Cardiac septum (tissue), 1 donor: ENCODE results near the gene EMC9. TPM values are rescaled to one million over a fixed set of nuclear protein-coding genes. Genes with fewer than 3 reads are reported as not detected.

Experiments used
- DNase-seq: peaks from one replicate; pipeline ENCODE4 v3.0.0-alpha.2; 2020; ENCODE audit warnings: low spot score
- intact Hi-C: fragments of 100-400 bp; cut with DNase I; formaldehyde crosslinking; loops from one replicate; pipeline ENCODE4 v1.14.0; 2022
- total RNA-seq: library from RNA; stranded (reverse); fragmentation: NEBNext Ultra II Directional; extraction: Animal tissue kit (Norgen Biotek cat#: 25700); gene quantifications from one replicate; pipeline ENCODE4 v1.2.1, GENCODE V29; 2021
- donor health status: DM: no; HTN: no; CAD: no.

The EMC9 gene
- total RNA-seq, 1 donor from 2014 or later, result 14.6 TPM

DNA sequence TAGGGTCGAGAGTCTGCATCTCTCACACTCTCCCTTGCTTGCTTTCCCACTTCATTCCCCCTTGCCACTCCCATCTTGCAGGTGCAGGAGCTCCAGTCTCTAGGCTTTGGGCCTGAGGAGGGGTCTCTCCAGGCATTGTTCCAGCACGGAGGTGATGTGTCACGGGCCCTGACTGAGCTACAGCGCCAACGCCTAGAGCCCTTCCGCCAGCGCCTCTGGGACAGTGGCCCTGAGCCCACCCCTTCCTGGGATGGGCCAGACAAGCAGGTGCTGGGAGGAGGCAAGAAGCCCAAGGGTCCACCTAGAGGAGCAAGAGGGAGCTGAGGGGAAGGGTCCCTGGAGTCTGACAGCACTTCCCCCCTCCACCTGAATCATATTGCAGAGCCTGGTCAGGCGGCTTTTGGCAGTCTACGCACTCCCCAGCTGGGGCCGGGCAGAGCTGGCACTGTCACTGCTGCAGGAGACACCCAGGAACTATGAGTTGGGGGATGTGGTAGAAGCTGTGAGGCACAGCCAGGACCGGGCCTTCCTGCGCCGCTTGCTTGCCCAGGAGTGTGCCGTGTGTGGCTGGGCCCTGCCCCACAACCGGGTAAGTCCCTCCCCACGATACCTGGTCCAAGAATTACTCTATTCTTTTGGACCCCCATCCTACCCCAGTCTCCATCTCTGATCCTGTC, 10.2 kb upstream of the EMC9 start:
- no peak for DNase-seq
- intact Hi-C loops, result no loop called here

DNA sequence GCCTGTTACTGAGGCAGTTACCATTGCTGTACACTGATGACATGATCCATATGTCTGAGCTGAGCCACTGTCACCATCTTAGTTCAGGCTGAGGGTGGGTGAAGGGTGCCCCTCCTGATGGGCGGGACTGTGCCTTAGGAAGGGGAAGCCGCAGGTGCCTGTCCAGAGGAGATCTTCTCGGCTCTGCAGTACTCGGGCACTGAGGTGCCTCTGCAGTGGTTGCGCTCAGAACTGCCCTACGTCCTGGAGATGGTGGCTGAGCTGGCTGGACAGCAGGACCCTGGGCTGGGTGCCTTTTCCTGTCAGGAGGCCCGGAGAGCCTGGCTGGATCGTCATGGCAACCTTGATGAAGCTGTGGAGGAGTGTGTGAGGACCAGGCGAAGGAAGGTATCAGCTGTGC, 9.6 kb upstream of the EMC9 start:
- intact Hi-C loops, result no loop called here

DNA sequence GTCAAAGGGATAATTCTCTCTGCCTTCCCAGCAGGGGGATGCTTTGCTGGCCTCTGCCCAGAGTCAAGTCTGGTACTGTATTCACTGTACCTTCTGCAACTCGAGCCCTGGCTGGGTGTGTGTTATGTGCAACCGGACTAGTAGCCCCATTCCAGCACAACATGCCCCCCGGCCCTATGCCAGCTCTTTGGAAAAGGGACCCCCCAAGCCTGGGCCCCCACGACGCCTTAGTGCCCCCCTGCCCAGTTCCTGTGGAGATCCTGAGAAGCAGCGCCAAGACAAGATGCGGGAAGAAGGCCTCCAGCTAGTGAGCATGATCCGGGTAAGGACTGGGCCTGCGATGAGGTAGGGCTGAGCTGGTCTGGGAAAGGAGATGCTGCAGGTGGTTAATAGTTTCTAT, 9.2 kb upstream of the EMC9 start:
- intact Hi-C loops, result no loop called here
- no peak for DNase-seq

More for the DNA sequence above, 9.6 kb upstream of the EMC9 start:
- no peak for DNase-seq

DNA sequence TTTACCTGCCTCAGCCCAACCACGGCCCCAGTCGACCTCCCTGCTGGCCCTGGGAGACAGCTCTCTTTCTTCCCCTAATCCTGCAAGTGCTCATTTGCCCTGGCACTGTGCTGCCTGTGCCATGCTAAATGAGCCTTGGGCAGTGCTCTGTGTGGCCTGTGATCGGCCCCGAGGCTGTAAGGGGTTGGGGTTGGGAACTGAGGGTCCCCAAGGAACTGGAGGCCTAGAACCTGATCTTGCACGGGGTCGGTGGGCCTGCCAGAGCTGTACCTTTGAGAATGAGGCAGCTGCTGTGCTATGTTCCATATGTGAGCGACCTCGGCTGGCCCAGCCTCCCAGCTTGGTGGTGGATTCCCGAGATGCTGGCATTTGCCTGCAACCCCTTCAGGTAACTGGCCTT, 8.7 kb upstream of the EMC9 start:
- DNase-seq, result no peak
- intact Hi-C loops, result no loop called here

DNA sequence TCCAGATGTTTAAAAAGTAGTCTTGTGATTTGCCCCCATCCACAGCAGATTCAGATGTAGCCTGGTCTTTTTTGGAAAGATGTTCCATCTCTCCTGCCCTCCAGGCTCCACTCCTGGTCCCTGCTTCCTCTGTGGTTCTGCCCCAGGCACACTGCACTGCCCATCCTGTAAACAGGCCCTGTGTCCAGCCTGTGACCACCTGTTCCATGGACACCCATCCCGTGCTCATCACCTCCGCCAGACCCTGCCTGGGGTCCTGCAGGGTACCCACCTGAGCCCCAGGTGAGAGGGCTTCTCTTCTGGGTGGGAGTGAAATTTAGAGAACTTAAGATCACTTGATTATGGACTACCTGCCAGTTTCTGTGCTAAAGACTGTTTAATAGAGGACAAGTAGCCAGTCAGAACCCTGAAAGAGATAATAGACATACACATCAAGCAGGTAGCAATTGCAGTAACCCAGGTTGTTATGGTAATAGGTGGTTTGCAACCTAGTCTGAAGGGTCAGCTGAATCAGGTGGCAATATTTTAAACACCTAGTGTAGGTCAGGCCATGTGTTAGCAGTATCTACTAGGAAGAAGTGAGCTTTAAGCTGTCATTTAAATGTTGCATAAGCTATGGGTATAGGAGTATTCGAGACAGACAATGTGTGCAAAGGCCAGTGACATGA, 8.0 kb upstream of the EMC9 start:
- intact Hi-C loops, result no loop called here

DNA sequence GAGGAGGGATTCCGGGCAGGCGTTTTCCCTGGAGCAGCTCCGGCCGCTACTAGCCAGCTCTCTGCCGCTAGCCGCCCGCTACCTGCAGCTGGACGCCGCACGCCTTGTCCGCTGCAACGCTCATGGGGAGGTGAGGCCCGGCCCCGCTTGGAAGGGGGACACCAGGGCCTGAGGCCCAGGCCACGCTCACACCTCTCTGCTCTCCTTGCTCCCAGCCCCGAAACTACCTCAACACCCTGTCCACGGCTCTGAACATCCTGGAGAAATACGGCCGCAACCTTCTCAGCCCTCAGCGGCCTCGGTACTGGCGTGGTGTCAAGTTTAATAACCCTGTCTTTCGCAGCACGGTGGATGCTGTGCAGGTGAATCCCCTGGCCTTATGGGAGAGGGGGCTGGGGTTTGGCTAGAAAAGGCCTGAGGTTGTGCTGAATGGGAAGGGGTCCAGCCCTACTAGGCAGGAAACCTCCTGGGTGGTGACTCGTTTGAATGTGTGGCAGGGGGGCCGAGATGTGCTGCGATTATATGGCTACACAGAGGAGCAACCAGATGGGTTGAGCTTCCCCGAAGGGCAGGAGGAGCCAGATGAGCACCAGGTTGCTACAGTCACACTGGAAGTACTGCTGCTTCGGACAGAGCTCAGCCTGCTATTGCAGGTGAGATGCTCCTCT, 6.5 kb upstream of the EMC9 start:
- no peak for DNase-seq
- intact Hi-C loops, result no loop called here

More for the DNA sequence above, 8.0 kb upstream of the EMC9 start:
- DNase-seq, result no peak

DNA sequence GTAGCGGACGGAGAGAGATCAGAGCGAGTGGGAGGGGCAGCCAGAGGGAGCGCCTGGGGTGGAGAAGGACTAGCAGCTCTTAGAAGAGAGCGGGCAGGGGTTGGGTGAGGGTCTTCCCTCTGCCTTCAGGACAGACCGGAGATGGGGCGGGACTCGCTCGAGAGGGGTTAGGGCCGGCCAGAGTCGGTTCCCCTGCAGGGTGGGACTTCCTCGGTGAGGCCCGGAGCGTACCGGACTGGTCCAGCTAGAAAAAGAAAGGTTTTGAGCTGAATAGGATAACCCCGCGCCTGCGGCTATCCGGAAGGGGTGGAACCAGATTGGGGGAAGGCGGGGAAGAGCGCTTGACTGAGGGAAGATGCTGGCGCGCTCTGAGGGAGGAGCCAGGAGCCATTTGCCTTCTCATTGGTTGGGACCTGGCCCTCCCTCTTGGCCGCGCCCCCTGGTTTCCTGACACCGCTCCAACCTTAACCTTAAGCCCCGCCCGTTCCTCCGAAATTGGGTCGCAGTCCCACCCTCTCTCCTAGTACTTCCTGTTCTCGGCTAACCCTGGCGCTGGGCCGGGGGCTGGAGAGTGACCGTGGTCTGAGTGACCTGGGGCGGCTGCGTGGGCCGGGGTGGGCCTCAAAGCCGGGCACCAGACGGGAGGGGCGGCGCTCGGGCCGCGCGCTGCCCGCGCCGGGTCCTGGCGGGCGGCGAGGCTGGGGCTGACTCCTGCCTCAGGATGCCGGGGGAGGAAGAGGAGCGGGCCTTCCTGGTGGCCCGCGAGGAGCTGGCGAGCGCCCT, 5.8 kb upstream of the EMC9 start, which contains the start of gene RNF31:
RNF31 (plus strand) TSS at position 521 of the 783 bp plus-strand sequence; CDS start at position 722, 201 bp downstream.
- DNase-seq, result peak; percentile 99
- intact Hi-C loops, result no loop called here

DNA sequence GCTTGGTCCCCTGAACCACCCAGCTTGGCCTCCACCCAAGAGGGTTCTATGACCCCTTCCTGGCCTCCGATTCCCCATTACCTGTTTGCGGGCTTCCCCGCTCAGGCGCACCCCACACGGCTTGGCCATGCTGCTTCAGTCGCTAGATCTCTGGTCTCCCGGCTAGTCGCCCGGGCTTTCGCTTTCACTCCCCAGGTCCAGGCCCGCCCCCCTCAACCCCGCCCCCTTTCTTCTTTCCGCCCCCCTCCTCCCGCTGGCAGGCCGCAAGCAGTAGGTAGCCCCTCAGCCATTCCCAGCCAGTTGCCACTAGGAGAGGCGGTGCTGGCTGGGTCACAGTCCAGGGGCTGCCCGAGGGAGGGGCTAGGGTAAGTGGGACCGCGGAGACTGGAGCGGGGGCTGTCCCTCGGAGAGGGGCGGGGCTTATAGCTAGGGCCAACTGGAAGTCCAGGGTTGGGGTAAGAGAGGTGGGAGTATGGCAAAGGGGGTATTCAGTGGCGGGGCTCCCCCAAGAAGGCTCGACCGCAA, 5.1 kb upstream of the EMC9 start, which contains the start of gene PSME2:
PSME2 (minus strand) TSS at position 158 of the 525 bp plus-strand sequence; CDS start at position 129, 29 bp downstream.
- intact Hi-C loops, result no loop called here

DNA sequence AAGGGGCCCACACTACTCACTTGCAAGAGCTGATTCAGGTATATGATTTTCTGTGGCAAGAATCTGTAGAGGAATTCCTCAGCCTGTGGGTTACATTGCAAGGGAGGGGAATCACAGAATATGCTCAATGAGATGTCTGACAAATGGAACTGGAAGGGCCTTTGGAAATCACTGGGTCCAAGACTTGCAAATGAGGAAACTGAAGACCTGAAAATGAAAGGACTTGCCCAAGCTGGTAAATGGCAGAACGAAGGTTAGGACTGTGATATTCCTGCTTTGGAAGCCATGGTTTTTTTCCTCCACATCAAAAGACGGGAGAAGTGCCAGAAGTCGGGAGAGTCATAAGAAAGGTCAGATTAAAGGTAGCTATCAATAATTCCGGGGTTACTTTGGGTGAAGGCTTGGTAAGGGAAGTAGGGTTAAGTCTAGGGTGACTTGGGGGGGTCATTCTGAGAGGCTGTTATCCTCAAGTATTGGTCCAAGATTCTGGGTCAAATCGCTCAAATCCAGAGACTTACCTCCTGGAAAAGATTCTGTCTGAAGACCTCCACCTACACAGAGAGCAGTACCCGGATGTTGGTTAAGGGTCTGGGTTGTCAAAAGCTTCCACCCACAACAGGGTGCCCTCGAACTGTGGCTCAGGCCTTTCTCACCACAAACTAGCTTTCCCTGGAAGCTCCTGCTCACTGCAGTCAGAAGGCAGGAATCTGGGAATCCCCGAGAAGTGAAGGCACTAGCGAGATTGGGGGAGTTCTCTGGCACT, 4.5 kb upstream of the EMC9 start:
- DNase-seq, result no peak
- intact Hi-C loops, result no loop called here

More for the DNA sequence above, 5.1 kb upstream of the EMC9 start, which contains the start of gene PSME2:
- peak; percentile 97 for DNase-seq

DNA sequence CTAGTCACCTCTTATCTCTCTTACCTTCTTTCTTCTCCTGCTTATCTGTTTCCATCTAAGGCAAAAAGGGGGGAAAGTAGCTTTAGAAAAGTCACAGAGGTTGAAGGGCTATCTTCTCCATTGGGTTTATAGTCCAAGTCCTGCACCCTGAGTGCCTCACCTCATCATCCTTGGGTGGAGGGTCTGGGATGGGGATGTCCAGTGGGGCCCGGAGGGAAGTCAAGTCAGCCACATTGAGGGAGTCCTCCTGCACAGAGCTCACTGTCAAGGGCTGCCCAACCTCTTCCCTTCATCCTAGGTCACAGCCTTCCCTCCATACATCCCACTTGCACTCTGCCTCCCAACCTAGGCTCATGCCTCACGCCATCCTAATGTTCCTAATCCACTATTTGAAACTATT, 3.8 kb upstream of the EMC9 start:
- intact Hi-C loops, result no loop called here
- DNase-seq, result no peak

DNA sequence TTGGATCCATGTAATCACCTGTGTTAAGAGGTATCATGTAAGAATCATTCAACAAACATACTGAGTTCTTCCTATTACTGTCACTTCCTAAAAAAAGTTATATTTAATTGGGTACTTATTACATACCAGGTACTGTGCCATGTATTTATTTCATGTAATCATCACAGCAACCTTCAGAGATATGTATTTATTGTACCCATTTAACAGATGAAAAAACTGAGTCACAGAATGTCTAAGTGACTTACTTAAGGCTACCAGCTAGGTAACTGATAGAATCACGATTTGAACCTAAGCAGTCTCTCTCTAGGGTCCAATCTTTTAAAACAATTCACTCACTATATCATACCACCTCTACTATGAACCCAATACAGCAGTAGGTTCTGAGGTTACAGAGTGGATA, 3.1 kb upstream of the EMC9 start:
- intact Hi-C loops, result loop anchor here (5.0 kb wide), 1 partner anchor 53 kb away; the partner anchor contains the start of gene TM9SF1
- DNase-seq, result no peak

DNA sequence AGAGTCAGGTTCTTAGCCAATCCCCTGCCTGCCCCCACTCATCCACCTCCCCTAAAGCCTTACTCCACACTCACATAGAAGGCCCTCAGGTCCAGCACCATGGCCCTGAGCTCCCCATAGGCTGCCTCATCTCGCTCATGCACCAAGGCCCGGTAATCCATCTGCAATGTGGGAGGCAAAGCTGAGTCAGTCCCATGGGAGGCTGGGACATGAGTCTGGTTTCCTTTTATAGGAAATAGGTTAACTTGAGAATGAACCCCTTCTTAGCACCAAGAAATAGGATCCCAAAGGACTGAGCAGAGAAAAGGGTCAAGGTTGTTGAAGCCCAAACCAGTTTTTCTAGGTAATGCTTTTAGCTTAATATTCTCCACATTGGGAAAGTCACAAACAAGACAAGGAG, 2.1 kb upstream of the EMC9 start:
- intact Hi-C loops, result loop anchor here (5.0 kb wide), 1 partner anchor 54 kb away; the partner anchor contains the start of gene TM9SF1
- no peak for DNase-seq

DNA sequence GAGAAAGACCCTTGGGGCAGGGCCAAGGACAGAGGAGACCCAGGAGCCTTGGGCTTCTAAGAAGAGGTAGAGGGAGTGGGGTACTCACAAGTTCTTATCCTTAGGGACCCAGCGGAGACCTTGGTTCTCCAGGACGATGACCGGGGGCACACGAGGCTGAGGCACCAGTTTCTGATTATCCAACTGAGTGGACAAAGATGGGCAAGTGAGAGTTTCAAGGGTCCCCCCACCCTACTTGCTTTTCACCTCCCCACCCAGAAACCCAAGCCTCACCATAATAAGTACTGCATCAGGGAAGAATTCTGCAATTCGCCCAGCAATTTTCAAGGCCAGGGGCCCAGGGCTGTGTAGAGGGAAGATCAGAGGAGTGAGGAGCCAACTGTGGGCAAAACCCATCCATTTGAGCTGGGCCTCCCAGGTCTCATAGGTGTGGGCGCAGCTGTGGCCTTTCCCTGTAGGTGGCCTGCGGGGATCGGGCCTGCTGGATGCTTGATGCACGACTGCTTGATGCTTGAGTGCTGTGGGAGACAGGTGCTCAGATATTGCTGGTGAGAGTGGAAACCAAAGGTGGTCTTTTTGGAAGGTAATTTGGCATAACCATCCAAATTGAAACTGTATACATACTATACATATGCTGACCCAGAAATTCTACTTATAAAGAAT, 2.0 kb downstream of the EMC9 start:
- intact Hi-C loops, result no loop called here

DNA sequence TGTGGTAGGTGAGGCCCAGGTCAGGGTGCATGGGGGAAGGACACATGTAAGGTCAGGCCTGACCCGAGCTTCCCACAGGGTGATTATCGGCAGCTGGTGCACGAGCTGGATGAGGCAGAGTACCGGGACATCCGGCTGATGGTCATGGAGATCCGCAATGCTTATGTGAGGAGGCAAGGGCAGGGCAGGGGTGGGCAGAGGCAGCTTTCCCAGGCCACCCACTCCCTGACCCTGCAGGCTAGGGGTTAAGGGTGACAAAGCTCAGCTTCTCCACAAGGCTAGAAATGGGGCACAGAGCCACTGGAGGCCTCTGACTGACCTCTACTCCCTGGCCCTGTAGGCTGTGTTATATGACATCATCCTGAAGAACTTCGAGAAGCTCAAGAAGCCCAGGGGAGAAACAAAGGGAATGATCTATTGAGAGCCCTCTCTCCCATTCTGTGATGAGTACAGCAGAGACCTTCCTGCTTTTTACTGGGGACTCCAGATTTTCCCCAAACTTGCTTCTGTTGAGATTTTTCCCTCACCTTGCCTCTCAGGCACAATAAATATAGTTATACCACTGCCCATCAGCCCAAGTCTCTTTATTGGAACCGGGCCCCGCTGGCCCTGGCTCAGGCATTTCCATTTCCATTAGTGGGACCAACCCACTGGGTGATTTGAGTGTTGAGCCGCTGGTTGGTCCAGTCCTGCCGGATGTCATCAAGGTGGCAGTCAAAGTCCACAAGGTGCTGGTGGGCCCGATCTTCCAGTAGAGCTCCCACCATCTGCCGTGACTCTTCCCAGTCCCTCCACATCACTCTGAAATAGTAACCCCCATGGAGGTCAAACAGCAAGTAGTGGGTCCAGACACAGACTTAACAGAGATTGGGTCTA, 2.8 kb downstream of the EMC9 start:
- intact Hi-C loops, result no loop called here
- DNase-seq, result no peak

More for the DNA sequence above, 2.0 kb downstream of the EMC9 start:
- DNase-seq, result no peak

DNA sequence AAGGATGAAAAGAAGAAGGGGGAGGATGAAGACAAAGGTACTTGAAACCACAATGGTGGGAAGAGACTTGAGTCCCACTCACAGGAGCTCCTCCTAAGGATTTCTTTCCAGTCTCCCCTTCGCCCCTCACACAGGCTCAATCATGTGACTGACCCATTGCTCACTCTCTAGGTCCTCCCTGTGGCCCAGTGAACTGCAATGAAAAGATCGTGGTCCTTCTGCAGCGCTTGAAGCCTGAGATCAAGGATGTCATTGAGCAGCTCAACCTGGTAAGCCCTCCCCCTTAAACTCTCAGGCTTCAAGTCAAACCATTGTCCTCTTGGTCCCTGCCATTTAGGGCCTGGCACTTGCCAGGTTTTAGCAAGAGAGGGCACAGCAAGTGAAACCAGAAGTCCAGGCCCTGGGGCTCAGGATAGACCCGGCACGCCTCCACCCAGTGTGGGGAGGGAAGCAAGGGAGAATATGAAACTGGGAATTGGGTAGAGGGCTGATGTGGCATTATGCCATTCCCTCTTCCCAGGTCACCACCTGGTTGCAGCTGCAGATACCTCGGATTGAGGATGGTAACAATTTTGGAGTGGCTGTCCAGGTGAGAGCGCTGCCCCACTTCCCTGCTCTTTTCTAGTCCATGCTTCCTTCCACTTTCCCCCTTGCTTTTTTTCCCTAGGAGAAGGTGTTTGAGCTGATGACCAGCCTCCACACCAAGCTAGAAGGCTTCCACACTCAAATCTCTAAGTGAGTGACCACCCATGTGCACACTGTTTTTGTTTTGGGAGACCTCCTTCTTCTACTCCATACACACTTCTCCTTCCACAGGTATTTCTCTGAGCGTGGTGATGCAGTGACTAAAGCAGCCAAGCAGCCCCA, 3.6 kb downstream of the EMC9 start:
- no peak for DNase-seq
- intact Hi-C loops, result loop anchor here (2.0 kb wide), 1 partner anchor 23 kb away; the partner anchor contains the start of gene IRF9
